ENCODE data around the gene FAM25A.

The FAM25A gene

GRCh38 chr10:87066865-87067264 lies 46.8 kb downstream of the FAM25A start:
- DNase-seq, result no peak

DNA sequence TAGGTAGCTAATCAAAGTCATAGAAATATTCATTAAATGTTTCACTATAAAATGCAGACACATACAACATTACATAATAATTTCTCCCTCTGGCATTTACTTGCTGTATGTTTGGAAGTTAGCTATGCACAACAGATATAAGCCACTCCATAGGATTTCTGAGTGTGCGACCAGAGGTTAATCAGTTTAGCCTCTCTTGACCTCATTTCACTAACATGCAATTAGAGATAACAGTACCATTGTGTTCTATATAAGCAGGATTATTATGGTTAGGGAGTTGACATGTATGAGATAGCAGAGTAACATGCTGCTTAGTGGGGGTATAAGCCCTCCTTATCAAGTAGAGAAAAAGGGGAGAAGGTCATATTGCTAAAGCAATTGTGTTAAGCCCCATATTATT lies 48.2 kb downstream of the FAM25A start:
- no peak for DNase-seq

GRCh38 chr10:87072449-87072848 lies 52.4 kb downstream of the FAM25A start:
- no peak for DNase-seq
